GM18907 (cell line): ENCODE measurements around the gene TRAPPC2.
A peak's percentile ranks its signal among the peaks of the same experiment; 100 is the strongest.
"Not testable (repeated sequence)": the region's sequence is repeated elsewhere in the genome, so short reads cannot be mapped to it uniquely, and the experiment has no call there.

ENCODE experiments used
- ATAC-seq: cut with Tn5 transposase; IDR thresholded peaks from one replicate; pipeline ENCODE4 v1.9.1; 2021; ENCODE audit warnings: mild to moderate bottlenecking, moderate library complexity; ENCODE audit not compliant: unreplicated experiment

TRAPPC2 gene

GRCh38 chrX:13699183-13699826, 35.1 kb downstream of the TRAPPC2 start:
- ATAC-seq, result peak; percentile 39

DNA sequence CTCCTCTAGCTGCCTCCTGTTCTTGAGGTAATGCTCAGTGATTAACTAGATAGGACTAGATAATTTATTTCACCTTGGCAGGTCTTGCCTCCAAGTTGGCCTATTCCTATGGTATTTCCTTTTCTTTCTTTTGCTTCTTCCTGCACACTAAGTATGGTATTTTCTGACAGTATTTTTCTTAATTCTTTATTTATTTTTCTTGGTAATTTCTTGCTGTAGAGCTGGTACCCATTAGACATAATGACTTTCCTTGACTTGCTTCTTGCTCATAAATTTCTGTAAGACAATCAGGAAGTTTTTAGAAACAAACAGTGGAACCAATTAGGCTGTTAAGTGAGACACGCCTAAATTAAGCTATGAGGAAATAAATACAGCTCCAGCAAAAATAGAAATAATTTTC, 36.0 kb downstream of the TRAPPC2 start:
- no peak for ATAC-seq

DNA sequence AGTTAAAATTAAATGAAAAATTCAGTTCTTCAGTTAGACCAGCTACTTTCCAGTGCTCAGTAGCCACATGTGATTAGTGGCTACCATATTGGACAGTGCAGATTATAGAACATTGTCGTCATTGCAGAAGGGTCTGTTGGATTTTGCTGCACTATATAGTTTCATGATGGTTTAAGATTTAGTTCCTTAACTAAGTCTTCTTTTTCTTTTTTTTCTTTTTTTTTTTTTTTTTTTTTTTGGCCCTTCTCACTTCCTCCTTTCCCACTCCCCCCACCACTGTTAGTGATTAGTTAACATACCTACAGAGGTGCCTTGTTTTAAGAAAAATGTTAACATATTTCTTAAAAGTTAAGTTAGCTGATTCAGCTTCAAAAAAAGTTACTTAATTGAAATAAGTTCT, 36.4 kb downstream of the TRAPPC2 start:
- peak; percentile 5 for ATAC-seq

DNA sequence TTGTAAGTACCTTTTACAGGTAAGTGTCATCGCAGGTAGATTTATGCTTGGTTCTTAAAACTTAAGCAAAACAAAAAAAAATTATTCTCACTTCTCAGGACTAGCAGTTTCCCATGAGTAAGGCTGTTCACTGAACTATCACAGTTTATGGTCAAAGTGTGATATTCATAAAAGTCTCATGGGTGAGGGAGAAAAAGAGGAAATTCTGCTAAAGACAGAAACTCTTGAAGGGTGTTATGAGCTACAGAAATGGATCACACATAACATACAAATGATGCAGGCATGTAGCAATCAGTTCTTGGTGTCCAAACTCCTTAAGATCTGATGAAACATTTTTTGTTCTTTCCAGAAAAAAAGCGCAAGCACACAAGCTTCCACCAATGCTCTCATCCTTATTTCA, 37.0 kb downstream of the TRAPPC2 start:
- ATAC-seq, result peak; percentile 44

DNA sequence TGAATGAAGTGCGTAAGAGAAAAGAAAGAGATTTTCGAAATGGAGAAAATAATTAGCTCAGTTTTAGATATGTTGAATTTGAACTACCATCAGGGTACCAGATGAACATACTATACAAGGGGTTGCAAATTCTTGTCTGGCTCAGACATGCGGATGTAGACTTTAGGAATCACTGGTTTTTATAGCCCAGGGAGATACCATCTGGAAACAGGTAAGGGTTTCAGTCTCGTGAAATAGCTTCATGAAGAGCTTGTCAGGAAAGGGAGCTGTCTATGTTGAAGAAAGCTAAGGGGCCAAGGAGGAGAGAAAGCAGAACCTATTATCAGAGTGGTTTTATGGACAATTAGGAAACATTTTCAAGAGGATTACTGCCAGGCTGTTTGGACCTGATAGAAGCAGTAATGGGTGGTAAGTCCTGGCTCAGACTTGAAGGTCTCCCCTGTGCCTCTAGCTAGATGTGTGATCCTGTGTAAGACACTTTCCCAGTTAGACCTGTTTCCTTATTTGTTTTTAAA, 38.8 kb downstream of the TRAPPC2 start:
- ATAC-seq, result no peak

GRCh38 chrX:13694983-13695382, 39.4 kb downstream of the TRAPPC2 start:
- no peak for ATAC-seq

GRCh38 chrX:13694359-13694758, 40.1 kb downstream of the TRAPPC2 start:
- no peak for ATAC-seq

GRCh38 chrX:13693341-13693961, 41.0 kb downstream of the TRAPPC2 start:
- peak; percentile 29 for ATAC-seq

DNA sequence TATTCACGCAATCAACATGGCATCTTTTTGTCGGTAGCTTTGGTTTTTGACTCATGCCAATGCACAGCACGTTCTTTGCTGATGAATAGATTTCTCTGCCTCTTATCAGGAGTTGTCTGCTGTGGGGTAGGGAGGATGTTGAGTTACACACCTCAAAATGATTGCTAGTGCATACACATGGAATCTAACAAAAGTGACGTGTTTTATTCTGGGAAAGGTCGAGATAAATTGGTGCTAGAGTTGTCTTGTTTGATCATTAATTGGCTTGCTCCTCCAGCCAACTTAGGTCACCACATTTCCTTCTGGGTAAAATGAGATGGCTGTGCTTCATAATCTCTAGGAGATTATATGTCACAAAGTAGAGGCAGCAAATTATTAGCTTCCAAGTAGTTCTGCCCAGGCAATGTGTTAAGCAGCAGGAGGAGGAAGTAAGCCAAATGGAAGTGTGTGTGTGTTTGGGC, 41.6 kb downstream of the TRAPPC2 start:
- no peak for ATAC-seq

GRCh38 chrX:13691841-13692371, 42.5 kb downstream of the TRAPPC2 start:
- ATAC-seq, result no peak

DNA sequence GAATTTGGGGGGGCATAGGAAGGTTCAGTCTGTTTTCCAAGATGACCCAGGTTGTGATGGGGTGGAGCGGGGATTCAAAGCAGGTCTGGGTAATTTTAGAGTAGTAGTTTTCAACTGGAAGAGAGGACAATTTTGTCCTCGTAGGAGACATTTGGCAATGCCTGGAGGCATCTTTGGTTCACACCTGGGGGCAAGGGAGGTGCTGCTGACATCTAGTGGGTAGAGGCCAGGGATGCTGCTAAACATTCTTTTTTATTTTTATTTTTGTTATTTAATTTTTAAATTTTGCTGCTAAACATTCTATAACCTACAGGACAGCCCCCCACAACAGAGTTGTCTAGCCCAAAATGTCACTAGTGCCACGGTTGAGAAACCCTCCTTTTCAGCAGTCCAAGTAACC, 43.6 kb downstream of the TRAPPC2 start:
- no peak for ATAC-seq

DNA sequence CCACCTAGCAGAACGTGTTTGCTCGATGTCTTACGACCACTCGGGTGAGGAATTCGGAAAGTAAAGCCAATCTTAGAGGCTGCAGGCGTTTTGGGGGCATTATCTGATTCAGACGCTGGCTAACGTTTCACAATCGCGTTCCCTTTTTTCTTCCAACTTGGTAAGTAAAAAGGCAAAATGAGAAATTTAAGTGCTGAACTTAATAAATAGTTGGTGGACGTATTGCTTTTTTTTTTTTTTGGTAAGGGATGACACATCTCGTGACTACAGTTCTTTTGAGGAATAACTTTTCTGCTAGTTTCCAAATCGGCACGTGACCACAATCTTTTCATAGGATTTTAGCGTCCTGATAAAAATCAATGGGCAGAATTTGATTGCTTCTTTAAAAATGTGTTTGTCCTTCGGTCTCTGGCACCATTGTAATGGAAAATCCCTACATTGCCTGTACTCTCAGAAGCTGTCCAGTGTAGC, 44.6 kb downstream of the TRAPPC2 start:
- no peak for ATAC-seq

DNA sequence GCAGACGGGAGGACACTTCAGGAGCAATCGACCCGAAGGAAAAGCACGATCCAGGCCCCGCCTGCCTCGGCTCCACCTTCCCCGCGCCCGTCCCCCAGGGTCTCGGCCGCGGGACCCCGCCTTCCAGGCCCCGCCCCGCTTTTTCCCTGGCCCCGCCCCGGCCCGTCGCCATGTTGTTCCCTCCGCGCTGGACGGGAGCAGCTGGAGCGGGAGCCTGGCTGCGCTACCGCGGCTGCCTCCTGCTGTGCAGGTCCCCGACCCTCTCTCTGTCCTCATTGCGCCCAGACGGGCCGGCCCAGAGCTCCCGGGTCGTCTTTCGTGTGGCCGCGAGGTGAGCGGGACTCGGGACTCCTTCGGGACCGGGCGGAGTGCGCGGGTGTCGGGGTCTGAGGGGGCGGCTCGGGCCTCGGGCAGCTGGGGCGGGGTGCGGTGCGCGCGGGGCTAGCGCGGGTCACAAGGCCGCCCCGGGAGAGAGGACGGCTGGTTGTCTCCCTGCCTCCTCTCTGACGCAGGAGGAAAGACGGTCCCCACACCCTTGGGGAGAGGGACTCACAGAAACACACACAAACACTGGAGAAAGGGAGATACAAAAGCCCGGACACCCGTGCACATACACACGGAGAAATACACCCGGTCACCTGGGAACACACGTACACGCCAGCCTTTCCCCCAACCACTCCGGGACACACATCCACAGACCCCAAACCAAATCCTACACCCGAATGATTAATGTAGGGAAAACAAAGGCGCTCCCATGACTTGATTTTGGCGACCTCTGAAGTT, 45.3 kb downstream of the TRAPPC2 start, which contains the start of gene RAB9A:
Gene RAB9A, plus strand, starts transcription at position 171 of the 783 bp plus-strand sequence. CDS start 19,619 bp downstream, outside the sequence.
- peak; percentile 73 for ATAC-seq

DNA sequence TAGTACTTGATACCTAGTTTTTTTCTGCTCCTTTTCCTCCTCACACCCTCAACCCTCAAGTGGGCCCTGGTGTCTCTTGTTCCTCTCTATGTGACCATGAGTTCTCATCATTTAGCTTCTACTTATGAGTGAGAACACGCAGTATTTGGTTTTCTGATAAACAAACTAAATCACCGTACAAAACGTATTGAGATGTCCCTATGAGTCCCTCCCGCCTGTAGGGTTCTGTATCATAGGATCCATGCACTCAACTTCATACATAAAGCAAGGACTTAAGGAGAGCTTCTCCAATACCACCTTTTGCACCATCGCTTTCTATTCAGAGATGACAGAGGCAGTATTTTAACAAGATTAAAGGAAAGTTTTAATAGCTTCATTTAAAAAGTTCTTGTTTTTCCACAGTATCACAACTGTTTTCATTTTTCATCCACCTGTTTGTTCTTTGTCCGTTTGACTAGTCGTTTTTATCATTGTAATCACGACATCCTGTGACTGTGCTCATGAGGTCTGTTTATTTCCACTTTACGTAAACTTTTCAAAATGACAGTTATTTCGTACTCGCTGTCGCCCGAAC, 45.9 kb downstream of the TRAPPC2 start:
- no peak for ATAC-seq

DNA sequence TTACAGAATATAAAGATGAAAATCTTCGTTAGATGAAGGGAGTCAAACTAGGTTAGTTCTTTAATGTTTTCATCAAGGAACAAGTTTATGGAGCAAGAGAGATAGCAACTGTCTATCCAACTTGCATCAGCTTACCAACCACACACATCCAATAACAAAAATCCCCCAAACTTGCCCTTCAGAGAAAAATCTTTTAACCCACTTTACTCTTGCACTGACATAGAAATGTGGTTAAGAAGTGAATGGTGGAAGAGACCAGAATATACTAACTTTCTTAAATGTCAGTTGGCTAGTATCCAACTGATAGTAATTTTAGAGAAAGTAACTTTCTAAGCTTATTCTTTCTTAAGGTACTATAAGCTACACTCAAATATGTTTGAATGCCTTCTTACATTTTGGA, 47.2 kb downstream of the TRAPPC2 start:
- ATAC-seq, result no peak

DNA sequence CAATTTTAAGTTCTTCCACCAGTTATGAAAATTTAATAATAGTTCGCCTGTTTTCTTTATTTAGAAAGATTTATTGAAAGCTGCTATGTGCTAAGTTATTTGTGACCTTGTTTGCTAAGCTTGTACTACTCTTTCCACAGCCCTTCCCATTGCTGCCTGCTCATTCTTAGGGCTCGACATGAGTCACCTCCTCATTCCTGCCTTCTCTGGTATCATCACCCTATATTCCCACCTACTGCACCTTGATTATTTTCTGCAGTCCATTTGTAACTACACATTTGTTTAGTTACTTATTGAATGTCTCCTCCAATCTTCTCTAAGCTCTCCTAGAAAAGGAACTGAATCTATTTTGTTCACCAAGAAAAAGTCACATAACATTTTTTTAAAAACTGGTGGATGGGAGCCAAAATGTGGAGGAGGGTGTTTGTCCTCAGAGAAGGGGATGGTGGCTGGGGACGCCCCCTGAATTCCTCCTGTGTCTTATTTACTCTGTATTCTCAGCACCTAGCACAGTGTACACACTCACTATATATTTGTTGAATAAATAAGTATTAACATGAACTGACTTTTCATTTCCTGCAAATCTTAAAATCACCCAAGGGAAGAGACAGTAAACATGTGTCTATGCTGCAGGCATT, 49.2 kb downstream of the TRAPPC2 start:
- ATAC-seq, result no peak

DNA sequence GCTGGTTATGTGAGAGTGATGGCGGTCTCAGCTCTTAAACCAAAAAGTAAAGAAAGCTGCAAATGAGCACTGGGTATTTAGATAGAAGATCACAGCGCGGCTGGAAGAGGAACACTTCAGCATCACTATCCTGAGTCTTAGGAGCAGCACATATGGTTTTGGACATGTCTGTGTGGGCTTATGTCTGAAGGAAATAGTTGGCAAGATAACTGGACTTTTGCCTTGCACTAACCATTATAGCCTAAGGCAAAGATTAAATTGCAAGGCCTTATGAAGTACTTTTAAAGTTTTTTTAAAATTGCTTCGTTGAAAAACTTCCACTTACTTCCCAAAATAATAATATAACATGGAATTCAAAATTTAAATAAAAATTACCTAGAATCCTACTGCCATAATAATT, 50.1 kb downstream of the TRAPPC2 start:
- no peak for ATAC-seq

GRCh38 chrX:13681595-13681994, 52.8 kb downstream of the TRAPPC2 start:
- ATAC-seq, result no peak

- ATAC-seq, result not testable (repeated sequence)
These were observed 54.7 kb downstream of the TRAPPC2 start for GRCh38 chrX:13679700-13680099.

- ATAC-seq, result no peak
These were observed 57.5 kb downstream of the TRAPPC2 start for GRCh38 chrX:13676885-13677284.
